ENCODE data around the gene ZNF329. TPM values are rescaled to one million over a fixed set of nuclear protein-coding genes. Genes with fewer than 3 reads are reported as not detected.

The ZNF329 gene
- total and polyA plus RNA-seq, 2 of the 8 experiments (the other 6 are each of a cell fraction or from before 2014, with no cell fraction given): 5.8 to 11.2 TPM

DNA sequence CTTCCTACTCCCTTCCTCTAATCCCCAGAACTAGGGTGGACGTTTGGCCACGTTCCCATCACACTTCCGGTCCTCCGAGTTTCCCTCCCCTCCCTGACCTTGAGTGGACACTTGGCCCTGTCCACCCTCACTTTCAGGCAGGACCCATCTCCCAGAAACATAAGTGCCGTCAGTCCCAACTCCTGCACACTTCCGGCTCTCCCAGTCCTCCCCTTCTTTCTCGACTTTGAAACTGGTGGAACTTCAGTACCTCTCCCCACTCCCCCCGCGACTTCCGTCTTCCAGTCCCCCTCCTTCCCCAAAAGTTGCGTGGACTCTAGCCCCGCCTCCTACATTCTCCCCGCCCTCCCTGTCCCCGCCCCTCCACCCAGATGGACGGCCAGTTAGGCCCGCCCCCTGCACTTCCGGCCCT lies 32.0 kb upstream of the ZNF329 start:
- Histone ChIP-seq H2BK15ac (ENCODE audit: low read length) (peak overlapping the region; percentile 66; the same call in 1 of the 2 replicates), H3K27me3 (replicated peaks in 1 of 4; ENCODE audit: control insufficient read depth in 3 of 4, extremely low read depth in 1 of 4, insufficient read depth in 3 of 4, low read length in 3 of 4) (no peaks in the 10 kb centered on the region), H2BK12ac (ENCODE audit: low read depth, low read length) (peak overlapping the region; percentile 78), H2BK5ac (ENCODE audit: low read depth, low read length) (peak overlapping the region; percentile 26), H3K79me1 (ENCODE audit: low read depth, low read length) (peaks cover 4% of the 10 kb centered on the region), H2BK120ac (replicated peaks; ENCODE audit: low read depth, low read length) (no peak overlapping the region), H2BK20ac (ENCODE audit: low read length) (no peak overlapping the region), H4K91ac (replicated peaks; ENCODE audit: insufficient read length, low read length) (peak overlapping the region; percentile 70), H3K79me2 (ENCODE audit: control insufficient read depth in 1 of 2, insufficient read depth in 2 of 2, low read length in 2 of 2) (peaks cover 2 to 12% of the 10 kb centered on the region in 2 experiments; a peak in 2 of 4 replicates), H3K9ac (replicated peaks in 1 of 4; ENCODE audit: extremely low read depth in 1 of 4, low read depth in 3 of 4, low read length in 3 of 4) (peak overlapping the region in 1 of 4 experiments; percentile 98; a peak in 3 of 7 replicates), H3K23me2 (ENCODE audit: low read depth, low read length) (peaks cover 9% of the 10 kb centered on the region; the same call in 1 of the 2 replicates), H3K4me2 (ENCODE audit: insufficient read depth in 1 of 2, low read depth in 2 of 2, low read length in 2 of 2) (peak overlapping the region; percentile 69), H3K36me3 (ENCODE audit: control insufficient read depth in 2 of 4, insufficient read depth in 4 of 4, low read length in 3 of 4) (peaks cover 9 to 27% (median 22%) of the 10 kb centered on the region in 4 experiments; a peak in 7 of 8 replicates), H3K14ac (ENCODE audit: insufficient read length) (no peak overlapping the region), H3K4ac (replicated peaks; ENCODE audit: insufficient read length, low read depth, low read length) (peak overlapping the region; percentile 33), H4K8ac (ENCODE audit: extremely low read depth, insufficient read depth, low read length) (no peak overlapping the region), H3K4me1 (replicated peaks in 1 of 4; ENCODE audit: control insufficient read depth in 3 of 4, insufficient read depth in 4 of 4, low read length in 3 of 4) (no peaks in the 10 kb centered on the region; a peak in 1 of 7 replicates), H2AK5ac (ENCODE audit: low read depth, low read length) (0 out of 2 replicates have a peak overlapping the region, but pooled peaks have one; percentile 68), H3K9me3 (ENCODE audit: insufficient read depth in 2 of 2, low read depth in 1 of 2, low read length in 1 of 2) (peaks cover 37% of the 10 kb centered on the region in 2 experiments), H2AFZ (ENCODE audit: low read length) (peak overlapping the region; percentile 76; the same call in 1 of the 2 replicates), H3K23ac (ENCODE audit: insufficient read length) (no peak overlapping the region), H4K5ac (ENCODE audit: insufficient read length, low read depth, low read length) (no peak overlapping the region), H4K20me1 (replicated peaks in 1 of 2; ENCODE audit: control insufficient read depth in 1 of 2, insufficient read depth in 2 of 2, low read length in 2 of 2) (no peaks in the 10 kb centered on the region), H3K4me3 (ENCODE audit: extremely low read depth in 1 of 4, insufficient read depth in 2 of 4, low read depth in 3 of 4, low read length in 4 of 4) (peak overlapping the region; percentile 31 to 97 (median 68); a peak in 7 of 8 replicates), H3K27ac (ENCODE audit: low read depth, low read length) (0 out of 2 replicates have a peak overlapping the region, but pooled peaks have one; percentile 14), H3K56ac (replicated peaks; ENCODE audit: insufficient read length, low read depth, low read length) (no peak overlapping the region), H3K18ac (ENCODE audit: extremely low read depth, low read length) (peak overlapping the region; percentile 14; the same call in 1 of the 2 replicates)
- 58% methylated on average over 7 of the region's 17 CpGs; no CpG with 5 or more reads in 1 of the 2 experiments for WGBS, 2 experiments (ENCODE audit: extremely low coverage in 1 of 2, insufficient coverage in 1 of 2, insufficient read length in 1 of 2, insufficient replicate concordance in 2 of 2, low coverage in 1 of 2, low lambda C conversion rate in 2 of 2, missing lambda C conversion rate in 1 of 2)
- FAIRE-seq (no peak), DNase-seq (ENCODE audit: low read depth in 1 of 2, low spot score in 2 of 2) (no peak)
- POLR2A ChIA-PET (ENCODE audit: partially characterized antibody): interaction anchor here (0.6 to 2.2 kb wide), 31 partner anchors 9 to 248 kb away, joined by 3 to 25 read pairs (median 4); partner anchors contain the start of genes ERVK3-1, ZNF135, ZNF329 and ZNF418
- CTCF ChIA-PET (ENCODE audit: partially characterized antibody): interaction anchor here (0.6 to 1.9 kb wide), 4 partner anchors 9 to 212 kb away, joined by 3 to 7 read pairs (median 4); no protein-coding TSS in a partner anchor
- no peak for TF ChIP-seq SUZ12 (IDR thresholded peaks at IDR 0.05; ENCODE audit: low read length)
- no peak for TF ChIP-seq RBBP5 (IDR thresholded peaks at IDR 0.05; ENCODE audit: borderline replicate concordance, low read depth, low read length)
- TF ChIP-seq TAF7 (optimal IDR thresholded peaks at IDR 0.05; ENCODE audit: borderline replicate concordance, low read depth, low read length): no peak
- no peak for TF ChIP-seq KDM4A (IDR thresholded peaks at IDR 0.05; ENCODE audit: low read depth, low read length, severe bottlenecking)
